Nephron progenitor cell (in vitro differentiated cells): Measurements from ENCODE around the gene SERPINE2.

ENCODE experiments used
- DNase-seq: peaks from one replicate; pipeline ENCODE4 v3.0.0; 2021
- H3K27ac Mint-ChIP-seq: 2 replicates; pipeline ENCODE4 v1.8.0; 2021; ENCODE audit warnings: mild to moderate bottlenecking, moderate library complexity, mixed read lengths
- H3K27me3 Mint-ChIP-seq: 2 replicates; pipeline ENCODE4 v1.8.0; 2021; ENCODE audit warnings: mild to moderate bottlenecking, low read depth, mixed read lengths; ENCODE audit not compliant: poor library complexity
- H3K36me3 Mint-ChIP-seq: 2 replicates; pipeline ENCODE4 v1.8.0; 2021; ENCODE audit warnings: low read depth, mixed read lengths
- H3K4me1 Mint-ChIP-seq: 2 replicates; pipeline ENCODE4 v1.8.0; 2021; ENCODE audit warnings: mixed read lengths
- H3K4me3 Mint-ChIP-seq: 2 replicates; pipeline ENCODE4 v1.8.0; 2021; ENCODE audit warnings: mild to moderate bottlenecking, moderate library complexity, mixed read lengths
- H3K9me3 Mint-ChIP-seq: 2 replicates; pipeline ENCODE4 v1.8.0; 2021; ENCODE audit warnings: mild to moderate bottlenecking, moderate library complexity, mixed read lengths
- CTCF ChIP-seq: fragments of 200-600 bp; sonication (generic); IDR thresholded peaks from 2 replicates; pipeline ENCODE4 v1.5.0; 2021; ENCODE audit warnings: antibody characterized with exemption

SERPINE2 gene

GRCh38 chr2:224083638-224084037, 44.6 kb upstream of the SERPINE2 start:
- H3K27ac Mint-ChIP-seq: no peak overlapping the region
- H3K36me3 Mint-ChIP-seq: no peaks in the 10 kb centered on the region
- H3K9me3 Mint-ChIP-seq: no peaks in the 10 kb centered on the region
- peaks cover 5% of the 10 kb centered on the region for H3K4me1 Mint-ChIP-seq
- H3K27me3 Mint-ChIP-seq: peaks cover 3% of the 10 kb centered on the region
- TF ChIP-seq CTCF: no peak
- no peak overlapping the region for H3K4me3 Mint-ChIP-seq
- DNase-seq: no peak

- Mint-ChIP-seq H3K9me3 (no peaks in the 10 kb centered on the region), H3K4me1 (peaks cover 5% of the 10 kb centered on the region), H3K27me3 (peaks cover 7% of the 10 kb centered on the region), H3K36me3 (no peaks in the 10 kb centered on the region), H3K4me3 (no peak overlapping the region), H3K27ac (no peak overlapping the region)
- no peak for TF ChIP-seq CTCF
- no peak for DNase-seq
These were observed 39.6 kb upstream of the SERPINE2 start for GRCh38 chr2:224078656-224079055.

- Mint-ChIP-seq H3K4me1 (peaks cover 6% of the 10 kb centered on the region), H3K9me3 (no peaks in the 10 kb centered on the region), H3K4me3 (no peak overlapping the region), H3K36me3 (no peaks in the 10 kb centered on the region), H3K27me3 (peaks cover 9% of the 10 kb centered on the region), H3K27ac (no peak overlapping the region)
- no peak for DNase-seq
- TF ChIP-seq CTCF: no peak
These were observed 38.9 kb upstream of the SERPINE2 start for GRCh38 chr2:224077773-224078507.

DNA sequence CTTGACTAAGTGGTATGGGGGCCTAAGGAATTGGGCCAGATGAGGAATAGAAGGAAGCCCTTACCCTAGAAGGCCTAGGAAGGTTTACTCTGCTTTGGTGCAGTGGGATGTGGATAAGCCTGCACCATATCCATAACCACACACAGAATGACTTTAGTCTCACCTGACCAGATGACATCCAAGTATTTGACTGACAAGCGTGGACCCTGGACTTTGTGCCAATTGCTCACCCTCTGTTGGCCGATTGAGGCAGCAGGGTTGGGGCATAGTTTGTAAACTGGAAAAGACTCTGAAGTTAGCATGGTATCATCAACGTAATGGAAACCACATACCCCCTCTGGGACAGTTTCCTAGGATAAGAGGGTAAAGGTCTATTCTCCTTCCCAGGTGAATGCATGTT, 36.5 kb upstream of the SERPINE2 start:
- Mint-ChIP-seq H3K4me1 (peaks cover 13% of the 10 kb centered on the region), H3K4me3 (no peak overlapping the region), H3K36me3 (no peaks in the 10 kb centered on the region), H3K9me3 (no peaks in the 10 kb centered on the region), H3K27ac (no peak overlapping the region), H3K27me3 (peaks cover 9% of the 10 kb centered on the region)
- TF ChIP-seq CTCF: no peak
- DNase-seq: no peak

DNA sequence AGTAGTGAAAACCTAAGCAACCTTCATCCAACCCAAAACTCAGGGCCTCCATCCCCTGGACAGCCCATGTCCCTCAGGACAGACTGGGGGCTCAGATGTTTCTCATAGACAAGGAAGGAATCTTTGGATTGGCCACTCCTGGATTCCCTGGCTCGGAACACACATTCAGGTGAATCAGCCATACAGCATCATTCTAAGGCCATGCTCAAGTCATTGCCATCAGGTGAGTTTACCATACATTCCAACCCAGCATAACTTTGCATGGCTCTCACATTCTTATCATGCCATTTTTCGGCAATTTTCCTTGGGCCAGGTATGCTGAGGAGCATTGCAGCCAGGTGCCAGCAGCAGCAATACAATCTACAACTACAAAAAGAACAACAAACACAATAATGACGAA, 34.6 kb upstream of the SERPINE2 start:
- no peak for TF ChIP-seq CTCF
- Mint-ChIP-seq H3K9me3 (no peaks in the 10 kb centered on the region), H3K36me3 (no peaks in the 10 kb centered on the region), H3K27me3 (peaks cover 14% of the 10 kb centered on the region), H3K27ac (no peak overlapping the region), H3K4me3 (no peak overlapping the region), H3K4me1 (peaks cover 13% of the 10 kb centered on the region)
- DNase-seq: no peak

DNA sequence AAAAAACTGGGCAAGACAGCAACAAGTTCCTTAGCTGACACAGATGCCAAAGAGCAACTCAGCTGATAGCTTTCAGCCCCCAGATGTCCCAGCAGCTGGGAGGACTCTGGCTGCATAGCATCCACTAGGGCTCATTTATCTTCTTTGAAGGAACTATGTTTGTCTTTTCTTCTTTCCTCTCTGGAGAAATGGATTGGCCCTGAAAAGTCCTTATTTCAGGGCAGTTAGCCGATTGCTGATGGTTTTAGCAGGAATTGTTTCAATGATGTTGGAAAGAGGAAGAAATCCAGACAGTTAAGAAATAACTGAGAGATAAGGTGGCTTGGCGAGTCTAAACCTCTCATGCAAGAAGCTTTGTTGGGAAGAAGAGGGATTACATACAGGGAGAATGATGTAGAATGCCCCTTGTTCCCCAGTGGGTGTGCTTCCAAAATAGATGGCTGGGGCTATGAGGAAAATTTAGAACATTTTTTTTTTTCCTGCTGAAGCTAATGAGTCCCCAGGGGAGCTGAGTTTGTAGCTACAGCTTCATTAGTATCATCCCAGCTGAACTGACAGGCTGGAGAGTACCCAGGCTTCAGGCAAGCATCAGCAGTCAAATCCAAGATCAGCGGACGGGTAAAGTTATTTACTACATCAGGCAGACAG, 33.6 kb upstream of the SERPINE2 start:
- Mint-ChIP-seq H3K4me1 (peaks cover 13% of the 10 kb centered on the region), H3K27me3 (peaks cover 14% of the 10 kb centered on the region), H3K4me3 (no peak overlapping the region), H3K9me3 (no peaks in the 10 kb centered on the region), H3K27ac (peak overlapping the region; percentile 82), H3K36me3 (no peaks in the 10 kb centered on the region)
- no peak for TF ChIP-seq CTCF
- DNase-seq: no peak
